ENCODE data around the gene PBOV1. TPM values are rescaled to one million over a fixed set of nuclear protein-coding genes. Genes with fewer than 3 reads are reported as not detected.

PBOV1 gene
- total RNA-seq, 1 donor from 2014 or later, result not detected

GRCh38 chr6:138250513-138251247 is 32.4 kb upstream of the PBOV1 start:
- Mint-ChIP-seq H3K27ac (ENCODE audit: unreplicated experiment) (no peak overlapping the region), H3K27me3 (ENCODE audit: unreplicated experiment) (no peaks in the 10 kb centered on the region), H3K36me3 (ENCODE audit: unreplicated experiment) (no peaks in the 10 kb centered on the region), H3K4me1 (ENCODE audit: unreplicated experiment) (no peaks in the 10 kb centered on the region), H3K4me3 (ENCODE audit: unreplicated experiment) (no peak overlapping the region), H3K9me3 (ENCODE audit: unreplicated experiment) (no peaks in the 10 kb centered on the region)
- DNase-seq (ENCODE audit: extremely low spot score, unreplicated experiment), result peak; percentile 59
- TF ChIP-seq CTCF (IDR thresholded peaks at IDR 0.05), result no peak

GRCh38 chr6:138250053-138250452 is 31.8 kb upstream of the PBOV1 start:
- Mint-ChIP-seq H3K27ac (ENCODE audit: unreplicated experiment) (no peak overlapping the region), H3K4me1 (ENCODE audit: unreplicated experiment) (no peaks in the 10 kb centered on the region), H3K9me3 (ENCODE audit: unreplicated experiment) (no peaks in the 10 kb centered on the region), H3K4me3 (ENCODE audit: unreplicated experiment) (no peak overlapping the region), H3K27me3 (ENCODE audit: unreplicated experiment) (no peaks in the 10 kb centered on the region), H3K36me3 (ENCODE audit: unreplicated experiment) (no peaks in the 10 kb centered on the region)
- TF ChIP-seq CTCF (IDR thresholded peaks at IDR 0.05), result no peak
- DNase-seq (ENCODE audit: extremely low spot score, unreplicated experiment), result no peak

GRCh38 chr6:138248878-138249277 is 30.6 kb upstream of the PBOV1 start:
- H3K4me1 Mint-ChIP-seq (ENCODE audit: unreplicated experiment), result no peaks in the 10 kb centered on the region
- no peak for TF ChIP-seq CTCF (IDR thresholded peaks at IDR 0.05)
- no peak overlapping the region for H3K4me3 Mint-ChIP-seq (ENCODE audit: unreplicated experiment)
- no peak for DNase-seq (ENCODE audit: extremely low spot score, unreplicated experiment)
- H3K36me3 Mint-ChIP-seq (ENCODE audit: unreplicated experiment), result no peaks in the 10 kb centered on the region
- H3K27ac Mint-ChIP-seq (ENCODE audit: unreplicated experiment), result no peak overlapping the region
- no peaks in the 10 kb centered on the region for H3K27me3 Mint-ChIP-seq (ENCODE audit: unreplicated experiment)
- H3K9me3 Mint-ChIP-seq (ENCODE audit: unreplicated experiment), result no peaks in the 10 kb centered on the region

GRCh38 chr6:138248011-138248410 is 29.7 kb upstream of the PBOV1 start:
- no peaks in the 10 kb centered on the region for H3K9me3 Mint-ChIP-seq (ENCODE audit: unreplicated experiment)
- peaks cover 2% of the 10 kb centered on the region for H3K27me3 Mint-ChIP-seq (ENCODE audit: unreplicated experiment)
- TF ChIP-seq CTCF (IDR thresholded peaks at IDR 0.05), result no peak
- H3K36me3 Mint-ChIP-seq (ENCODE audit: unreplicated experiment), result no peaks in the 10 kb centered on the region
- peak; percentile 53 for DNase-seq (ENCODE audit: extremely low spot score, unreplicated experiment)
- no peak overlapping the region for H3K27ac Mint-ChIP-seq (ENCODE audit: unreplicated experiment)
- H3K4me3 Mint-ChIP-seq (ENCODE audit: unreplicated experiment), result no peak overlapping the region
- no peaks in the 10 kb centered on the region for H3K4me1 Mint-ChIP-seq (ENCODE audit: unreplicated experiment)

- Mint-ChIP-seq H3K4me1 (ENCODE audit: unreplicated experiment) (no peaks in the 10 kb centered on the region), H3K36me3 (ENCODE audit: unreplicated experiment) (no peaks in the 10 kb centered on the region), H3K27me3 (ENCODE audit: unreplicated experiment) (peaks cover 3% of the 10 kb centered on the region), H3K27ac (ENCODE audit: unreplicated experiment) (no peak overlapping the region), H3K4me3 (ENCODE audit: unreplicated experiment) (no peak overlapping the region), H3K9me3 (ENCODE audit: unreplicated experiment) (no peaks in the 10 kb centered on the region)
- peak; percentile 34 for DNase-seq (ENCODE audit: extremely low spot score, unreplicated experiment)
- no peak for TF ChIP-seq CTCF (IDR thresholded peaks at IDR 0.05)
Measured at GRCh38 chr6:138246650-138247440, 28.6 kb upstream of the PBOV1 start.
